Sigmoid colon (tissue), 7 donors: ENCODE results near the gene GSG1L. TPM values are rescaled to one million over a fixed set of nuclear protein-coding genes. Genes with fewer than 3 reads are reported as not detected.

Experiments used
- DNase-seq: peaks from one replicate; pipeline ENCODE4 v3.0.0-alpha.2; 2019
- H3K27ac ChIP-seq, 4 donors: fragments of 200-600 bp; sonication (generic); one replicate each; pipeline ENCODE4 v1.5.1; 2016 to 2019; ENCODE audit warnings: mild to moderate bottlenecking in 1 of 4
- H3K27me3 ChIP-seq, 3 donors: fragments of 200-600 bp; sonication (generic); one replicate each; pipeline ENCODE4 v1.5.1; 2019; ENCODE audit warnings: mild to moderate bottlenecking in 1 of 3
- H3K36me3 ChIP-seq, 4 donors: fragments of 200-600 bp; sonication (generic); one replicate each; pipeline ENCODE4 v1.5.1; 2016 to 2019
- H3K4me1 ChIP-seq, 4 donors: fragments of 200-600 bp; sonication (generic); one replicate each; pipeline ENCODE4 v1.5.1; 2017 to 2019
- H3K4me3 ChIP-seq, 4 donors: fragments of 200-600 bp; sonication (generic); one replicate each; pipeline ENCODE4 v1.5.1; 2017 to 2019; ENCODE audit warnings: mild to moderate bottlenecking in 2 of 4, moderate library complexity in 1 of 4
- H3K9me3 ChIP-seq, 4 donors: fragments of 200-600 bp in 3 of 4; sonication (generic) in 3 of 4; one replicate each; pipeline versions ENCODE4 v1.5.1 to v1.6.1; 2013 to 2019
- CTCF ChIP-seq, 4 experiments: fragments of 450-650 bp in 3 of 4; fragments of 200-600 bp in 1 of 4; IDR thresholded peaks; one replicate each; pipeline ENCODE4 v1.5.1; 2016 to 2019; ENCODE audit warnings: antibody characterized with exemption in 4 of 4, mild to moderate bottlenecking in 3 of 4, moderate library complexity in 2 of 4
- EP300 ChIP-seq, 4 donors: sonication (generic); formaldehyde crosslinking; IDR thresholded peaks; one replicate each; pipeline ENCODE4 v1.6.1; 2017; ENCODE audit warnings: antibody characterized with exemption in 4 of 4
- POLR2A ChIP-seq, 2 donors: fragments of 450-650 bp; IDR thresholded peaks; one replicate each; pipeline ENCODE4 v1.6.1; 2016; ENCODE audit warnings: antibody characterized with exemption in 2 of 2, mild to moderate bottlenecking in 2 of 2, moderate library complexity in 2 of 2
- POLR2AphosphoS5 ChIP-seq, 4 donors: sonication (generic); formaldehyde crosslinking; IDR thresholded peaks; one replicate each; pipeline ENCODE4 v1.6.1; 2017; ENCODE audit warnings: antibody characterized with exemption in 4 of 4
- WGBS, 2 donors: extraction: QIAGEN DNeasy Blood & Tissue Kit; methylation state at CpG; one replicate each; pipeline ENCODE4 v1.1.7; 2013; 5-methylcytosine and 5-hydroxymethylcytosine counted together
- intact Hi-C: fragments of 100-400 bp; cut with DNase I; formaldehyde crosslinking; loops from one replicate; pipeline ENCODE4 v1.15.1; 2023
- polyA plus RNA-seq, 3 donors: library from polyadenylated mRNA; stranded (reverse); fragments of 200-250 nt; gene quantifications; one replicate each; pipeline ENCODE4 v1.2.3, GENCODE V29; 2013
- total RNA-seq, 4 donors: library from RNA; depleted of rRNA; stranded (reverse); fragments of >200 nt; gene quantifications; one replicate each; pipeline ENCODE4 v1.1.0, GENCODE V29; 2016
- donor health status: healthy with polysubstance abuse.
- donor health status: Bipolar disorder and iron deficiency.
- donor health status: healthy.

GSG1L gene
- total and polyA plus RNA-seq, 7 donors, result 0.25 to 0.66 (median 0.36) TPM; not detected in 2

GRCh38 chr16:27901956-27902355, 161.6 kb downstream of the GSG1L start:
- Histone ChIP-seq H3K9me3 (no peaks in the 10 kb centered on the region), H3K4me1 (no peaks in the 10 kb centered on the region), H3K27me3 (no peaks in the 10 kb centered on the region), H3K4me3 (no peak overlapping the region), H3K36me3 (no peaks in the 10 kb centered on the region), H3K27ac (no peak overlapping the region)
- no peak for TF ChIP-seq POLR2AphosphoS5 (IDR thresholded peaks at IDR 0.05)
- no peak for TF ChIP-seq POLR2A (IDR thresholded peaks at IDR 0.05)
- no peak for TF ChIP-seq EP300 (IDR thresholded peaks at IDR 0.05)
- no peak for TF ChIP-seq CTCF (IDR thresholded peaks at IDR 0.05)
- no peak for DNase-seq
- WGBS, 2 donors, result 79 to 82% methylated on average over 8 of the region's 8 CpGs
- intact Hi-C loops, result no loop called here

DNA sequence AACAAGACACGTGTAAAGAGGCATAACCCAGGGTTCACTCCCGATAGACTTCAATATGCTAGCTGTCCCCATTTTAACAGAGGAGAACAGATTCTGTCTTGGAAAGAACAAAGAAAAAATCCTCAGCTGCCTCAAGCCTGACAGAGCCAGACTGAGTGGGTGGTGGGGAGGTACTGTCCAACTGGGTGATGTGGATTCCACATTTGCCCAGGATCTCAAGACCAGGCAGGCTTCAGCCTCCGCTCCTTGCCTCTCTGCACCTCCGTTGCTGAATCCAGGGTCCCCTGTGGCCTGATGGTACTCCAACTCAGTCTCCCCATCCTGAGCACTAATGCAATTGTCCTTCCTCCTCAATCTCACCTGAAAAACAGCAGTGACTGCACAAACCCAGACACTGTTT, 163.8 kb downstream of the GSG1L start:
- TF ChIP-seq POLR2AphosphoS5 (IDR thresholded peaks at IDR 0.05), result no peak
- TF ChIP-seq EP300 (IDR thresholded peaks at IDR 0.05), result no peak
- TF ChIP-seq CTCF (IDR thresholded peaks at IDR 0.05), result no peak
- no peak for TF ChIP-seq POLR2A (IDR thresholded peaks at IDR 0.05)
- WGBS, 2 donors, result 72 to 78% methylated on average over 4 of the region's 4 CpGs
- intact Hi-C loops, result no loop called here
- H3K9me3 ChIP-seq, result peaks cover 0 to 4% (median 0%) of the 10 kb centered on the region in 4 donors
- H3K27me3 ChIP-seq, result peaks cover 0 to 5% (median 0%) of the 10 kb centered on the region in 3 donors
- no peak for DNase-seq
- H3K4me3 ChIP-seq, result no peak overlapping the region
- H3K36me3 ChIP-seq, result no peaks in the 10 kb centered on the region
- H3K4me1 ChIP-seq, result no peaks in the 10 kb centered on the region
- H3K27ac ChIP-seq, result no peak overlapping the region

GRCh38 chr16:27894386-27894785, 169.1 kb downstream of the GSG1L start:
- H3K27me3 ChIP-seq, result peaks cover 0 to 17% (median 0%) of the 10 kb centered on the region in 3 donors

GRCh38 chr16:27892879-27893278, 170.6 kb downstream of the GSG1L start:
- TF ChIP-seq EP300 (IDR thresholded peaks at IDR 0.05), result no peak
- no peak for TF ChIP-seq CTCF (IDR thresholded peaks at IDR 0.05)
- TF ChIP-seq POLR2A (IDR thresholded peaks at IDR 0.05), result no peak
- TF ChIP-seq POLR2AphosphoS5 (IDR thresholded peaks at IDR 0.05), result no peak
- H3K36me3 ChIP-seq, result no peaks in the 10 kb centered on the region
- intact Hi-C loops, result no loop called here

More at GRCh38 chr16:27894386-27894785, 169.1 kb downstream of the GSG1L start:
- TF ChIP-seq POLR2AphosphoS5 (IDR thresholded peaks at IDR 0.05) (no peak), CTCF (IDR thresholded peaks at IDR 0.05) (no peak), POLR2A (IDR thresholded peaks at IDR 0.05) (no peak), EP300 (IDR thresholded peaks at IDR 0.05) (no peak)
- no peaks in the 10 kb centered on the region for H3K36me3 ChIP-seq
- no peak overlapping the region for H3K27ac ChIP-seq
- H3K4me3 ChIP-seq, result no peak overlapping the region
- H3K9me3 ChIP-seq, result peaks cover 0 to 4% (median 0%) of the 10 kb centered on the region in 4 donors
- no peaks in the 10 kb centered on the region for H3K4me1 ChIP-seq
- WGBS, 2 donors, result 61 to 78% methylated on average over 8 of the region's 8 CpGs
- intact Hi-C loops, result no loop called here
- DNase-seq, result no peak

GRCh38 chr16:27890866-27891265, 172.6 kb downstream of the GSG1L start:
- intact Hi-C loops, result no loop called here
- peaks cover 0 to 23% (median 0%) of the 10 kb centered on the region in 3 donors for H3K27me3 ChIP-seq
- 53 to 56% methylated on average over 12 of the region's 12 CpGs for WGBS, 2 donors
- no peaks in the 10 kb centered on the region for H3K36me3 ChIP-seq
- H3K4me3 ChIP-seq, result no peak overlapping the region
- no peaks in the 10 kb centered on the region for H3K9me3 ChIP-seq
- no peak for TF ChIP-seq POLR2A (IDR thresholded peaks at IDR 0.05)
- TF ChIP-seq POLR2AphosphoS5 (IDR thresholded peaks at IDR 0.05), result no peak
- no peak for TF ChIP-seq CTCF (IDR thresholded peaks at IDR 0.05)
- no peak for TF ChIP-seq EP300 (IDR thresholded peaks at IDR 0.05)
- no peaks in the 10 kb centered on the region for H3K4me1 ChIP-seq
- H3K27ac ChIP-seq, result no peak overlapping the region
- DNase-seq, result no peak

More at GRCh38 chr16:27892879-27893278, 170.6 kb downstream of the GSG1L start:
- 37 to 39% methylated on average over 9 of the region's 9 CpGs for WGBS, 2 donors
- Histone ChIP-seq H3K27ac (no peak overlapping the region), H3K9me3 (peaks cover 0 to 4% (median 0%) of the 10 kb centered on the region in 4 donors), H3K4me1 (no peaks in the 10 kb centered on the region), H3K27me3 (peaks cover 0 to 23% (median 0%) of the 10 kb centered on the region in 3 donors), H3K4me3 (no peak overlapping the region)
- no peak for DNase-seq
